PFSK-1 (cell line): ENCODE results near the gene TNNI3.
A peak's percentile ranks its signal among the peaks of the same experiment; 100 is the strongest.

ENCODE experiments used
- REST ChIP-seq, 2 experiments: IDR thresholded peaks; 2 replicates each; pipeline versions ENCODE4 v1.6.1 to v1.8.0; 2011 to 2012; ENCODE audit warnings: low read depth in 2 of 2, low read length in 2 of 2, control low read depth in 1 of 2, inconsistent platforms in 1 of 2, mild to moderate bottlenecking in 1 of 2, moderate library complexity in 1 of 2; ENCODE audit not compliant: insufficient read depth in 1 of 2
- TAF1 ChIP-seq: IDR thresholded peaks from 2 replicates; pipeline ENCODE4 v1.6.1; 2012; ENCODE audit warnings: low read length, control low read depth, borderline replicate concordance; ENCODE audit not compliant: insufficient read depth

- TF ChIP-seq REST (IDR thresholded peaks at IDR 0.05; ENCODE audit: insufficient read depth in 1 of 2, low read depth in 2 of 2, low read length in 2 of 2) = no peak
- peak; percentile 51; the same call in 1 of the 2 replicates for TF ChIP-seq TAF1
These were observed 39.7 kb downstream of the TNNI3 start for GRCh38 chr19:55117663-55118391.
